Fibroblast of skin of right biceps (primary cell): ENCODE data around the gene CENPP.

Experiments used
- DNase-seq: peaks from one replicate; pipeline ENCODE4 v3.0.0-alpha.2; 2013

The CENPP gene

GRCh38 chr9:92483627-92484545 lies 158.1 kb downstream of the CENPP start:
- DNase-seq: no peak

DNA sequence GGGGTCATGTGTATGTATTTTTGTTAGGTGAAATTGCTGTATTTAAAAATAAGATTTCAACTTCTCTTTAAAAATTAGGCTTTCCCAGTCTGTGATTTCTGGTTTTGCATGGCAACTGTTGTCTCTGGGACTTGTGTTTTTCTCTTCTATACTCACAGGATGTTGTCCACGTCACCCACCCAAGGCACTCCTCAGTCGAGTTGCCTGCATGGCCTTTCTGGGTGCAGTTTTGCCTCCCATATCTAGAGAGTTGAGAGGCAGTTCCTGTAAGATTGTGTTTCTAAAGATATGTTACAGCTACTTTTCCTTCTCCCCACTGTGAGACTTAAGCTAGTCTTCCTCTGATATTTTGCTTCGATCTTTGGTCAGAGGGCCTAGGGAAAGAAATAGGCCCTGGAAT lies 158.8 kb downstream of the CENPP start:
- DNase-seq: no peak

DNA sequence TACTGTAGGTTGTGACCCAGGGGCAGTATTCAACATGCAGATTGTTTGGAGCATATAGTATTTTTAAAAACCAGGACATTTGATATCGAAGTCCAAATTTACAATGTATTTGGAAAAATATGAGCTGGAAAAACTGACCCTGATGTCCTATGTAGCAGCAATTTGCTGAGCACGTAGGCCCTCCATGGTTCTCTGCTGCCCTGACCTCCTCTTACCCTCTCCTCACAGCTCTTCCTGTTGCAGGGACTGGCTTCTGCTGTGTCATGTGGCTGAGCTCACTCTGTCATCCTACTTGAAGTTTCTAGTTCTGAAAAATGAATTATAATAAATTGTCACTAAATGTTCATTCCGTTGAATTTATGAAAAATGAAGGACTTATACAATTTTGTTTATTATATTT lies 160.6 kb downstream of the CENPP start:
- no peak for DNase-seq

- DNase-seq: peak; percentile 66
Observed at GRCh38 chr9:92488681-92489550, 163.2 kb downstream of the CENPP start.

DNA sequence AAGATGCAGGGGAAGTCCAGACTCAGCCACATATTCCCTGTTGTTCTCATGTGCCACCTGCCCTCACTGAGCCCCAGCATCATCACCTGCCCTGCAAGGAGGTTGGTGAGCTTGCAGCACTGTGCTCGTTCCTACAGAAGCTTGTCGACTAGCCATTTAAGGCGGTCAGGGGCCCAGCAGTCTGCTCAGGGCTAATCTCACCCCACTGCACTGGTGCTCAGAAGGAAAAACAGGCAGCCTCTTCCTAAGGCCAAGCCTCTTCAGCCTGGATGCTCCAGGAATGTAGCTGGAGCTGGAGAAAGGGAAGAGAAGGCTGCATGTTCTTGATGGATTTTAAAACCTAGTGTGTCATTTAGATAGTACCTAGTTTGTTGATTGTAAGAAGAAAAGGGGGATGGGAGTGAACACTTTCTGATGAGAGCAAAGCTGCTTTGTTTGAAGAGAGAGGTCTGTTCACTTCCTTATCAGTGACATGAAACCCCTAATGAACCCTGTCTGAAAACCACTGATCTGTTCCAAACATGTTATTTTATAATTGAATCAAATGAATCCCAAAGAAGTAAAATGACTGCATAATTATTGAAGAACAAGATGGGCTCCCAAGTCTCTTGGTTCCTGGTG lies 167.1 kb downstream of the CENPP start:
- DNase-seq: no peak

GRCh38 chr9:92493749-92494387 lies 168.1 kb downstream of the CENPP start:
- no peak for DNase-seq

DNA sequence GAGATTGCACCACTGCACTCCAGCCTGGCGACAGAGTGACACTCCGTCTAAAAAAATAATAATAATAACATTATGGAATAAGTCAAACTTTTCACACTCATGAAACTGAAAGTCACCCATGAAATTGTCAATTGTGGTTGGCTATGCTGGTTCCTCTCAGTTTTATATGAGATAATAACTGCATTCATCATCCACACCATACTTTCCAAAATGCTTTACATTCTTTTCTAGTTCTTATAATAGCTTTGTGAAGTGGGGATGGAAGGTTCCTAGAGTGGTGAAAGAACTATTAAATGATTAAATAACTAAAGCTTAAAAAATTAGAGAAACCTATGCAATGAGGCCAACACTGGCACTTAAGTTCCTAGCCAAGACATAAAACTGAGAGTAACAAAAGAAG lies 169.1 kb downstream of the CENPP start:
- DNase-seq: peak; percentile 69

DNA sequence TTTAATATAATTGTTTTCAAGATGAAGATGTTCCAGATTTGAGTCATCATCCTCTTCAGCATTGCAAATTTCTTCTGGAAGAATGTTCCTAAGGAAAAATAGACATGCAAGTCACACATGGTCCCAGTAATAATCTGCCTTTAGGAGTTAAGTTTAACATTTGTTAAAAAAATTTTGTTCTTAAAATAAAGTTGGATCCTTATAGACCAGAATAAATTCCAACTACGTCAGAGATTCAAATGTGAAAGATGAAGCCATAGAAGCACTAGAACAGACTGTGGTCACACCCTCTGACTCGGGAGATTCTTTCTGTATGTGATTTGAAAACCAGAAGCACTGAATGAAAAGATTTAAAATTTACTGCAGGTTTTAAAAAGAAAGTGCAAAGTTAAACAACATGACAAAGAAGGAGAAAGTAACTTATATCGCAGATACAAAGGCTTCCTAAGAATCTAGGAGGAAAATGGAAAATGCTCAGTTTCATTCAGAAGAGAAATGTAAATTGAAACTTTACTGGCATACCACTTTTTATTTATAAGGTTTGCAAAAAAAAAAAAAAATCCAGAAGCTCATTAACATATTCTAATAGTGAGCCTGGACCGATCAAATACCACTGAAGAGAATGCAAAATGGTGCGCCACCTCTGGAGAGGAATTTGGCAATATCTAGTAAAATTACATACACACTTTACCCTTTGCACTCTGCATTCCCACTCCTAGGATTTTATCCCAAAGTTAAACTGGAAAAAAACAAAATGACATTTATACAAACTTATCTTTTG lies 170.8 kb downstream of the CENPP start:
- peak; percentile 58 for DNase-seq

GRCh38 chr9:92499701-92500100 lies 173.9 kb downstream of the CENPP start:
- DNase-seq: no peak

DNA sequence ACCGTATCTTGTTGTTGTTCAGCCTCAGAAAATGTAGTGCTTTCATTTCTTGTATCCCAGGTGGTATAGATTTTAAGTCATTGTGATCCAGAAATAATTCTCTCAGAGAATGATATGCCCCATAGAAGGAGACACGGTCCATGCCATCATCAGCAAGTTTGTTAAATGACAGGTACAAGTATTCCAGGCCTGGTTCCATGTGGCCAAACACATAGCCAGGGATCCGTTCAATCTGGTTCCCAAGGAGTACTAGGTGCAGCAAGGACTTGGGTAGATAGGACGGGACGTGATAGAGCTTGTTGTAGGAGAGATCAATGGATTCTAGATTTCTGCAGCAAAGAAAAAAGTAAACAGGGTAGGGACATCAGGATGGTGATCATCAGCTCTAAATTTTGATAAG lies 175.0 kb downstream of the CENPP start:
- DNase-seq: no peak

DNA sequence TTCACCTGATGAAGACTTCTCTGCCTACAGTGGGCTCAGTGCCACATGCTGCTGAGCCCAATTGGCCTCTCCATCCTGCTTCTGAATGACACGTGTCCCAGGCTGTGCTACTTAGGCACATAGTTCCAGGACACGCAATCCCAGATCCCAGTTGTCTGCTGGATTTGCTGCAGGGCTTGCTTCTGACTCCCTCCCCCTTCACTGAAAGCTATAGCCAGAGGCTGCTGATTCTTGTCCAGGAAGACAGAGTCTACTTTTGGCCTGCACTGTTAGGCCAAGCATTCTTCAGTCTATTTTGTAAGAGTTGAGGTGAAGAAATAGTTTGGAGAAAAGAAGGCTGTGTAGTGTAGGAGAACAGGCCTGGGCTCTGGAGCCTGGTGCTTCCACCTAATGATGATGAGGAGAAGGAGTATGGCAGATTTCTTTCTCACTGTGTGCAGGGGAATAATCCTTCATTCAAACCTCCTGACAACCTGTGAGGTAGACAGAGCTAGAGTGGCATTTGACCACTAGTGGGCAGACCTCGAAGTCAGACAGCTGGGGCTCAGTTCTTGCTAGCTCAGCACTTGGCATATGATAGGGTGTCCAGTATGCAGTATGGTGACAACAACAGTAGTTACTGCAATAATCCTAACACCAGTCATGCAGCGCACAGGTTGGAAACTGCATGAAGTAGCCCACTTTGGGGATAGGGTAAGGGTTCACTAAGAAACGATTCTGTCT lies 176.1 kb downstream of the CENPP start:
- DNase-seq: peak; percentile 36

GRCh38 chr9:92503156-92503555 lies 177.4 kb downstream of the CENPP start:
- DNase-seq: no peak

DNA sequence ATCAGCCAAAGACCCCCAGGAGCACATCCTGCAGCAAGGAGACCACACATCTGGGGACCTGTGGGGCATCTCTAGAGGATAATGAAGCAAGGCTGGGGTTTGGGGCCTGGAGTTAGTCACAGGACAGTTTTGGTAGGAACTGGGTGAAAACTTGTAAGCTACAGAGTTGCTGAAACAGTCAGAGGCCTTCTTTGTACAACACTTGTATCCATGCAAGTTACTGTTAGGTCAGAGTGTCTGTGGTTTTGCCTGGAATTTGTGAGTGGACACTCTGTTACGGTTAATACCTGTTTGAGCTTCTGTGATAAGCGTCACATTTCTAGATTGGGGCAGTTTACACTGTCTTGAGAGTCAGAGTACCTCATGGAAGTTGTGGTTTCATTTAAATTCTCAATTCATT lies 179.1 kb downstream of the CENPP start:
- DNase-seq: no peak

GRCh38 chr9:92506184-92506857 lies 180.6 kb downstream of the CENPP start:
- peak; percentile 97 for DNase-seq

DNA sequence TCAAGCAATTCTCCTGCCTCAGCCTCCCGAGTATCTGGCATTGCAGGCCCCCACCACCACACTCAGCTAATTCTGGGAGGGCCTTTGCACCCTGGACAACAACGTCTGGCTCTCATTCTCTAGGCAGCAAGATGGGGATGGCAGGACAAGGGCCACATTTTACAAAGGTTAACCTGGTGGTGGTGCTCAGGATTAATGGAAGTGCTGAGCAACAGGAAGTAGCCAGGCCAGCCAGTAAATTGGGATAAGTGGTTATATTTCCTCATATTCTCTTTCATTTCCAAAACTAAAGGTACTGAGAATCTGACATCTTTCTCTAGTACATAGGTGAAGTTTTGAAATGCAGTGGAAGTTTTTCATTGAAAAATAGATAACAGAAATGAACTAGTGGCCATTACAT lies 181.3 kb downstream of the CENPP start:
- DNase-seq: no peak

GRCh38 chr9:92507496-92507895 lies 181.7 kb downstream of the CENPP start:
- no peak for DNase-seq

- DNase-seq: no peak
Observed at GRCh38 chr9:92508018-92508820, 182.5 kb downstream of the CENPP start.

- no peak for DNase-seq
Observed at GRCh38 chr9:92509050-92509449, 183.3 kb downstream of the CENPP start.

DNA sequence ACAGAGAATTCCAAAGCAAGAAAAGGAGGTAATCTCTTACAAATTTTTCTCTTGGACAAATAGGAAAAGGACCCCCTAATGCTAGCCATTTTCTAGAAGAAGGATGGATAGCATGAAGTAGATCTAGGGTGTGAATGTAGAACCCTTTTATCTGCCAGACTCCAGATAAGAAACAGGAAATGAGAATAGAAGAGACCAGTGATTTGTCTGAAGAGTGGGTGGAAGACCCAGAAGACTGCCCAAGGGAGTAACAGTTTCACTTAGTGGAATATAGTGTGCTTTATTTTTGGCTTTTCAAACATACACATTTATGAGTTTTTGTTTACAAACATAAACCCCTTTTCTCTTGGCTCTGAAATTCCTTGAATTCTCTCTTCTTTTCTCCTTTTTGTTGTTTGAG lies 185.0 kb downstream of the CENPP start:
- no peak for DNase-seq

GRCh38 chr9:92512622-92513021 lies 186.9 kb downstream of the CENPP start:
- no peak for DNase-seq
